GM12872 (cell line): Measurements from ENCODE around the gene FJX1.

ENCODE experiments used
- CTCF ChIP-seq: IDR thresholded peaks from 3 replicates; pipeline ENCODE4 v1.5.1; 2011; ENCODE audit warnings: low read depth, mild to moderate bottlenecking, low read length, moderate library complexity; ENCODE audit not compliant: insufficient read depth

Gene FJX1

DNA sequence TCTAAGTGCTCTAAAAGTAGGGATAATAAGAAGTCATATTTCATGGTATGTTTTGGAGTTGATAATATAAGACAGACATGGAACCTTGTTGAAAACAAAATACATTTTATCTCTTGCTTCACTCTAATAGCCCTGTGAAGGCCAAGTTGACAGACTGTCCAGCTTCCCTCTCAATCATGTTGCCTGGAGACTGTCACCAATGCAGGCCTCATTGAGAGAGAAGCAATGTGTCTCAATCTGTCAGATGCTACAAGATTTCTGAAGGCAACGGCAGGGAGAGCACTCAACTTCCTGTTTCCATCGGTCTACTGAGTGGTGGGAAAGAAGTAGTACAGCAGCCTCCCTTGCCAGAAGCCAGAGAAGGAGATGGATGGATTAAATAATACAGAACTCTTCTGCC lies 23.6 kb upstream of the FJX1 start:
- no peak for TF ChIP-seq CTCF

GRCh38 chr11:35598254-35599125 lies 19.8 kb upstream of the FJX1 start:
- no peak for TF ChIP-seq CTCF

DNA sequence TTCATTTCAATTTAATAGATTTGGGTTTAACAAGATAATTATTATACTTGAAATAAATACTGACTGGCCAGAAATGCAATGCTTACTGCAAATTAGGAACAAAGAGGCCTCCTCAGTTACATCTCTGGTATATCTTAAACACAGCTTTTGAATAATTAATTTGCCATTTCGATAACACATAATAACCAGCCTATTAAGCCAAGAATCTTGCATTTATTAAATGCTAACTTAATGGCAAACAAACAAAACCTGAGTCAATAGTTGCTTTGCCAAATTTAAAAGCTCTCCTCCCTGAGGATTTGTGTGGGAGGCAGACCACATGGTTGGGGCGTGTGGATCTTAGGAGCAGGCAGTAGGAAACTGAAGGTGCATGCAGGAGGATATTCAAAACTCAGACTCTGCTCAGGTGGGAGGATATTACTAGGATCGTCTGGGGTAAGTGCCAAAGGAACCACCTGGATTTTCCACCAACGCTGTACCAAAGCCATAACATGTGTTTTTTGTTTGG lies 17.9 kb upstream of the FJX1 start:
- TF ChIP-seq CTCF = no peak

DNA sequence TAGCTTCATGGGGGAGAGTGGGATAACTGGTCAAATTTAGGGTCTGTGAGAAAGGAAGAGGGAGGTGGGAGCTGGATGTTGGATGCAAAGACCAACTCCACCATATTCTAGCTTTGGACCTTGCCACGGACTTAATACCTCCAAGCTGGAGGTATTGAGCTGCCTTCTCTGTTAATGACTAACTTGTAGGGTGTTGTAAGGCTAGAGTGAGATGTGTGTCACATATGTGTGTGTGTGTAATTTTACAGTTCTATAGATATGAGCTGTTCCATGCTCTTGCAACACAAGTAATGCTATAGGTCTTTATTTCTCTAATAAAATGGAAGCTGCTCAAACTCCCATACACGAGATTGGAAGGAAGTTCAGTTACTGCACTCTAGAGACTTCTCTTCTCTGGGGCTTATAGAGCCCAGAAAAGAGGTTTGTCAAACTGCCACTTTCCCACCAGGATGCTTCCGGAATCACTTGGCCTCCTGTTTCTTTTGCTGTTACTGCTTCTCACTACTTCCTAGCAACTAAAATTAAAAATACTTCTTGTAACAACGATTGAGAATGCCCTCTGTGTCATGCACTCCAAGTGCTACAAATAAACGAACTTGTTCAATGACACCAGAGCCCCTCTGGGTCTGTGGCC lies 16.0 kb upstream of the FJX1 start:
- no peak for TF ChIP-seq CTCF

DNA sequence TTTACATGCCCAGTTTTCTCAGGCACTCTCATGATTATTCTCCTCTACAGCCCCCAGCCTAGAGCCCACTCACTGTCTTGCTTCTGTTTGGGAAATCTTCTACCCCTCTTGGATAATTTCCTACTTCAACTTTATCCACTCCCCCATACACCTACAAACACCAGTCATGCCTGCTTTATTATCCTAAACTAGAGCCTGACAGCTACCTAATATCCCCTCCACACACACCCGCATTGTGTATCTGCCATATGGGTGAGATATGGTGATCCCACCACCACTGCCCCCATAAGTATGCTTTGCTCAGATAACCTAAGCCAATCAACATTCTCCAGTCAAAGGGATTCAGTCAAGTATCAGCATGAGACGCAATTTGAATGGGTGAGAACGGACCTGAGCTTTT lies 15.3 kb upstream of the FJX1 start:
- no peak for TF ChIP-seq CTCF

GRCh38 chr11:35605706-35606105 lies 12.6 kb upstream of the FJX1 start:
- TF ChIP-seq CTCF = no peak

DNA sequence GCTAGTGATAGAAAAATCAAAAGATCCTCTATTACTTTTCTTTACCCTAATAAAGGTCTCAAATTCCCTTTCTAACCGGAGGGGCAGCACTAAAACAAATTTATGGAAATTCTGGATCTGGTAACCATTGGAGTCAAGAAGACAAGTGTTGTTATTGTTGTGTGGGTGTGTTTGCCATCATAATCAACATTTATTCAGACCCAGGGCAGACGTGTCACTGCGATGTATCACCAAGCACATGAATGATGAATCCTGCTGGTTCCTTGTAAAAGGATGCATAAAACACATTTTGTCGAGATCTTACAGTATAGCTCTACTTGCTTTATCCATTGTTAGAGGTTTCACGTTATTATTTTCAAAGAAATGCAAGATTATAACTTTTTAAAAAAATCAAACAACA lies 12.1 kb upstream of the FJX1 start:
- no peak for TF ChIP-seq CTCF
